HG02943 (cell line): ENCODE measurements around the gene CATSPERZ.
A peak's percentile ranks its signal among the peaks of the same experiment; 100 is the strongest.
"Not testable (repeated sequence)": the region's sequence is repeated elsewhere in the genome, so short reads cannot be mapped to it uniquely, and the experiment has no call there.

ENCODE experiments used
- ATAC-seq: cut with Tn5 transposase; IDR thresholded peaks from one replicate; pipeline ENCODE4 v1.9.1; 2021; ENCODE audit warnings: mild to moderate bottlenecking, low read depth, moderate library complexity; ENCODE audit not compliant: unreplicated experiment

Gene CATSPERZ

GRCh38 chr11:64297699-64298358 lies 2.3 kb upstream of the CATSPERZ start:
- no peak for ATAC-seq

GRCh38 chr11:64298966-64299846 lies 952 bp upstream of the CATSPERZ start:
- no peak for ATAC-seq

- ATAC-seq, result no peak
These were observed 3.2 kb downstream of the CATSPERZ start for GRCh38 chr11:64303109-64304031.

GRCh38 chr11:64304032-64304315 lies 3.8 kb downstream of the CATSPERZ start:
- no peak for ATAC-seq

GRCh38 chr11:64304316-64305072 lies 4.3 kb downstream of the CATSPERZ start:
- peak; percentile 11 for ATAC-seq

GRCh38 chr11:64305075-64305690 lies 5.0 kb downstream of the CATSPERZ start, which contains the start of gene ESRRA:
TSS of gene ESRRA (plus strand) at chr11:64305524. CDS start at chr11:64307180, 1,656 bp downstream.
- peak; percentile 53 for ATAC-seq

GRCh38 chr11:64305691-64306562 lies 5.8 kb downstream of the CATSPERZ start:
- peak; percentile 32 for ATAC-seq

- no peak for ATAC-seq
These were observed 6.4 kb downstream of the CATSPERZ start for GRCh38 chr11:64306563-64306875.

GRCh38 chr11:64306876-64307622 lies 6.9 kb downstream of the CATSPERZ start:
- no peak for ATAC-seq

- not testable (repeated sequence) for ATAC-seq
These were observed 7.6 kb downstream of the CATSPERZ start for GRCh38 chr11:64307795-64308194.

- ATAC-seq, result no peak
These were observed 12.8 kb downstream of the CATSPERZ start for GRCh38 chr11:64312947-64313346.

GRCh38 chr11:64313491-64314145 lies 13.5 kb downstream of the CATSPERZ start:
- ATAC-seq, result no peak

GRCh38 chr11:64314146-64314804 lies 14.1 kb downstream of the CATSPERZ start:
- no peak for ATAC-seq

GRCh38 chr11:64314805-64315561 lies 14.8 kb downstream of the CATSPERZ start:
- ATAC-seq, result no peak

GRCh38 chr11:64315667-64316526 lies 15.7 kb downstream of the CATSPERZ start:
- ATAC-seq, result not testable (repeated sequence)
